ENCODE measurements around the gene PI4K2B.
"Not testable (repeated sequence)": the region's sequence is repeated elsewhere in the genome, so short reads cannot be mapped to it uniquely, and the experiment has no call there.

Gene PI4K2B

GRCh38 chr4:25233737-25234389 is at the start of gene PI4K2B:
Gene PI4K2B (plus strand): TSS chr4:25234033. CDS start chr4:25234164, 131 bp downstream.
- peak; percentile 66 for DNase-seq (ENCODE audit: low spot score)

DNA sequence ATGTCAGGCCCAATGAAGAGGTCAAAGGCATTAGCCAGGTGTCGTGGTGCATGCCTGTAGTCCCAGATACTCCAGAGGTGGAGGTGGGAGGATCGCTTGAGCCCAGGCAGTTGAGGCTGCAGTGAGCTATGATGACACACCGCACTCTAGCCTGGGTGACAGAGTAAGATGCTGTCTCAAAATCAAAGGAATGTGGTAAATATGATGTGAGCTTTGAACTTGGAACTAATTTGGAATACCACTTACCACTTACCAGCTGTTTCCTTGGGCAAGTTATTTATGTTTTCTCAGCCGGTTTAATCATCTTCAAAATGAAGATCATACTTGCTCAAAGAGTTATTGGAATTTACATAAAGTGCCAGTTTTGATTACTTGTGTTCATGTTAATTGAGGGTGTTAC is 49.8 kb upstream of the PI4K2B start:
- no peak for DNase-seq (ENCODE audit: low spot score)

DNA sequence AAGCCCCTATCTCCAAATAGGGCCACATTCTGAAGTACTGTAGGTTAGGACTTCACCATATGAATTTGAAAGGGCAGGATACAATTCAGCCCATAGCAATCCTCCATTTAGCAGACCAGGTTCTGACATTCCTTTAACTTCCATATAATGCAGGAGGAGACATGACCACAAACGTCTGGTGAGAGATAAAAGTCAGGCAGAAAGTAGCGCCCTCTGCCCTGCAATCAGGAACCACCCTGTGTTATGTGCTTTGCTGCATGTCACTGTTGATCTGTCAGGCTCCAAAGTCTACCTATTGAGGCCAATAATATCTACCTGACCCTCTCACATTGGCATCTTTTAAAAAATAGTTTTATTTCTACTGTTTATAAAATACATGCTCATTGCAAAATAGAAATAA is 43.4 kb upstream of the PI4K2B start:
- DNase-seq (ENCODE audit: low spot score): no peak

GRCh38 chr4:25198713-25199112 is 35.1 kb upstream of the PI4K2B start:
- no peak for DNase-seq (ENCODE audit: low spot score)

DNA sequence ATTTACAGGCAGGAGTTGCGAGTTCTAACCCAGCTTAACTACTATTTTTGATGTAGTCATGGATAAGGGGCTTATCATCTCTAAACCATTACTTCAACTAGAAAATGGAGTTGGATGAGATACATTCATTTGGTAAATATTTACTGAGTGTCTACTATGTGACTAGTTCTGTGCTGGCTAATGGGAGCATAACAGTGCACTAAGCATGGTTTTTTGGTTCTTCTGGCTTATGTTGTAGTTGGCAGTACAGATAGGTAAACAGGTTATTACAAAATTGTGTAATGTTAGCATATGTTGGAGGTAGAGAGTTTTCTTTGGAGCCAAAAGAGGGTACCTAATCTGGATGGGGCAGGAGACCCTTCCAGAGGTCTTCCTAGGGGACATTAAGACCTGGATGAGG is 25.8 kb upstream of the PI4K2B start:
- no peak for DNase-seq (ENCODE audit: low spot score)

GRCh38 chr4:25209702-25210101 is 24.1 kb upstream of the PI4K2B start:
- DNase-seq (ENCODE audit: low spot score): no peak

- no peak for DNase-seq (ENCODE audit: low spot score)
These were observed 22.1 kb upstream of the PI4K2B start for GRCh38 chr4:25211721-25212120.

GRCh38 chr4:25212822-25213221 is 21.0 kb upstream of the PI4K2B start:
- DNase-seq (ENCODE audit: low spot score): no peak

DNA sequence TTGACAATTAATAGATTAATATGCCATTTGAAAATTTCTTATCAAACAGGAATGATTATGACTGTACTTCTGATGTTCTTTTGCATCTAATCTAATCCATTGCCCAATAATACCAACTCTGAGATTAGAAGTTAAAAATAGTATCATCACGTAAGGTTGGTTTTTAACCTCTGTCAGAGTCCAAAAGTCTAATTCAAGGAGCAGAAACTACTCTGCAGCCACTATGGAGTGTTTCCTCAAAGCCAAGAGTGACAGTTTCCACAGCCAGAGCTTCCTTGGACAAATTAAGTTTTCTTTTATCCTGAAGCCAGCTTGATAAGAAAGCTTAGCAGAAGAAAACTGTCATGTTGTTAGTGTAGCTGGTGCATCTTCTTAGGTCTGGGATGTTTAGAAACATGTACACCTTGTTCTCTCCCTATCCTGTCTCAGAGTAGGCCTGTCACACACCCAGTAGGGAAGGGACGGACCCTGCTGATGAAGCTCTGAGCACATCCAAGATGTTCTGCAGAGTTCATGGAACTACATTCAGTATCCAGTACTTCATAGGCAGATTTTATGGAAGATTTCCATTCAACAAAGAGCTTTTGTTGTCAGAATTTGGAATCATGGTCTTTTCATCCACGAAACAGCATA is 20.4 kb upstream of the PI4K2B start:
- no peak for DNase-seq (ENCODE audit: low spot score)

GRCh38 chr4:25214750-25215149 is 19.1 kb upstream of the PI4K2B start:
- not testable (repeated sequence) for DNase-seq (ENCODE audit: low spot score)

- no peak for DNase-seq (ENCODE audit: low spot score)
These were observed 18.3 kb upstream of the PI4K2B start for GRCh38 chr4:25215511-25215910.

DNA sequence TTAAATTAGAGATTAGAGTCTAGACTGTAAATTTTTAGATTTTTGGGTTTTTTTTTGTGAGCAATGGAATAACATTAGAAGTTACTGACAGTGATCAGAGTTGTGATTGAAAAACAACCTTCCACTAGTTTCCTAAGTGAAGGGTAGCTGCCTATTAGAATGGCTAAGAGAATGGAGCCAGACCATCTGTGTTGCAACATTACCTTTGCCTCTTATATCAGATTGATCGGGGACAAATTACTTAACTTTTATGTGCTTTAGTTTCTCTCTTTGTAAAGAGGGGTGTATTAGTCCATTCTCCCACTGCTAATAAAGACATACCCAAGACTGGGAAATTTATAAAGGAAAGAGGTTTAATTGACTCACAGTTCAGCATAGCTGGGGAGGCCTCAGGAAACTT is 12.5 kb upstream of the PI4K2B start:
- DNase-seq (ENCODE audit: low spot score): no peak

DNA sequence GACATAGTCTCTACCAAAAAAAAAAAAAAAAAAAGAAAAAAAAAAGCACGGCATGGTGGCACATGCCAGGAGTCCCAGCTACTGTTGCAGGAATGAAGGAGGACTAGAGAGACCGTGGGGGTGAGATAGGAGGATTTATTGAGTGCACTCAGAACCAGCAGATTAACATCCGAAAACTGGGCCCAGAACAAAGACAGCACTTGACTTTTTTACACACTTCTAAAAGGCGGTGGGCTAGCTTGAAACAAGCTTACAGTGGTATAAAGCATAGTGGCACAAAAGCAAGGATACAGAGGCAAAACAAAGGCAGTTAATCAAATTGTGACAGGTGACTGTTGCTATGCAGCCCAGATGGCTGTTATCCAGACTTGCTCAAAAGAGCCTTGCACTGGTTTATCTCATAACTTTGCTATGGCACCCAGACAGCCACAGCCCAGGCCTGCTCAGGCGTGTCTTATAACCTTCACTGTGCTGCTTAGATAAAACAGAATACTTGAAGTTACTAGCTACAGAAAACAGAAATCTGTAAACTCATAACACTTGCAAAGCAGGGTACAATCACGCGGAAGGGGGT is 9.9 kb upstream of the PI4K2B start:
- no peak for DNase-seq (ENCODE audit: low spot score)

DNA sequence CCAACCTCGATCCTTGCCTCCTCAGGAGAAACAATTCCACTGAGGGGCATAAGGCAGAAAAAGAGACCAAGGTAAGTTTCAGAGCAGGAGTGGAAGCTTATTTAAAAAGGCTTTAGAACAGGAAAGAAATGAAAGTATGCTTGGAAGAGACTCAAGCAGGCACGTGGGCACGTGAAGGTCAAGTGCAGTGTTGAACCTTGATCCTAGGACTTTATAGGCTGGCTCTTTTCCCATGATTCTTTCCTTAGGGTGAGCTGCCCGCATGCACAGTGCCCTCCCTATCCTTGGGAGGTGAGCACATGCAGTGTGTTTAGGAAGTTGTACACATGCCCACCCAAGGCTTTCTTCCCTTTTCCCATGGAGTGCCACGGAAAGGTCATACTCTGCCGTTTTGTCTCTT is 4.0 kb upstream of the PI4K2B start:
- no peak for DNase-seq (ENCODE audit: low spot score)

DNA sequence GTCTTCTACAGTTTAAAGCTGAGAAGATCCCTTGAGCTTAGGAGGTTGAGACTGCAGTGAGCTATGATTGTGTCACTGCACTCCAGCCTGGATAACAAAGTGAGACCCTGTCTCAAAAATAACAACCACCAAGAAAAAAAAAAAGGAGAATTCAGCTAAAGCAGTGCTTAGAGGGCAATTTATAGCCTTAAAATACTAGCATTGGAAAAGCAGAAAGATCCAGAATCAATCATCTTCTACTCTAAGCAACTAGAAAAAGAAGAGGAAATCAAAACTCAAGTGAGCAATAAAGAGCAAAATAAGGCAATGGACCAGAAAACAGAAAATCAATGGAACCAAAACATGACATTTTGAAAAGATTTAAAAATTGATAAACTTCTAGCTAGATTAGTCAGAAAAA is 639 bp upstream of the PI4K2B start:
- DNase-seq (ENCODE audit: low spot score): no peak

GRCh38 chr4:25234390-25235370 is 847 bp downstream of the PI4K2B start:
- peak; percentile 73 for DNase-seq (ENCODE audit: low spot score)

- DNase-seq (ENCODE audit: low spot score): no peak
These were observed 1.6 kb downstream of the PI4K2B start for GRCh38 chr4:25235401-25235800.

GRCh38 chr4:25236030-25236429 is 2.2 kb downstream of the PI4K2B start:
- DNase-seq (ENCODE audit: low spot score): not testable (repeated sequence)

DNA sequence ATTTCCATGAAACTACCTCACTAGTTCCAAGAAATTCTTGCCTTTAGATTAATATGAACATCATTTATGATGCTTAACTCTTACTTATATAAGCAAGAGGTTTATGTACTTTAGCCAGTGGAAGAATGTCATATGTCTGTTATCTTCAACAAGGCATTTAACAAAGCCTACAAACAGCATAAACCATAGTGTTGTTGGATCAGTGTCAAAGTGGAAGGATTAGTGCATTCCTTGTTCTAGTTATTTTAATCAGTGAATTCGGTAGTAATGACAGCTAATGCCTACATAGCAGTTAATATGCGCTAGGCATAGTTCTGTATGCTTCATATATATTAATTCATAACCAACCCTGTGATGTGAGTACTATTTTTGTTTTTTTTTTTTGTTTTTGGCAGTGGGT is 3.1 kb downstream of the PI4K2B start:
- no peak for DNase-seq (ENCODE audit: low spot score)

GRCh38 chr4:25238052-25238451 is 4.2 kb downstream of the PI4K2B start:
- no peak for DNase-seq (ENCODE audit: low spot score)

DNA sequence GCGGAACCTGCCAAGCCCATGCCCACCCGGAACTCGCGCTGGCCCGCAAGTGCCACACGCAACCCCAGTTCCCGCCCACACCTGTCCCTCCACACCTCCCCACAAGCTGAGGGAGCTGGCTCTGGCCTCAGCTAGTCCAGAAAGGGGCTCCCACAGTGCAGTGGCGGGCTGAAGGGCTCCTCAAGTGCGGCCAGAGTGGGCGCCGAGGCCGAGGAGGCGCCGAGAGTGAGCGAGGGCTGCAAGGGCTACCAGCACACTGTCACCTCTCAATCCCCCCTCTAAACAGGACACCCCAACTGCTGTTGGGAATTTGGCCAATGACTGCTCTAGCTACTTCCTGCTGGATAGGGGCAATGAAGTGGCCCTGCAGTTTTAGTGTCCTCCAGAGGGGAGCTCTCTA is 5.7 kb downstream of the PI4K2B start:
- not testable (repeated sequence) for DNase-seq (ENCODE audit: low spot score)

- DNase-seq (ENCODE audit: low spot score): not testable (repeated sequence)
These were observed 6.9 kb downstream of the PI4K2B start for GRCh38 chr4:25240754-25241210.

All from pons (tissue), 1 donor.